Activated CD8-positive, alpha-beta memory T cell treated with anti-CD3 and anti-CD28 coated beads for 24 hours (primary cell): Measurements from ENCODE around the gene DHRS13.

ENCODE experiments used
- DNase-seq: peaks from one replicate; pipeline ENCODE4 v3.0.0-alpha.2; 2020

Gene DHRS13

GRCh38 chr17:28902819-28903545 is at the start of gene DHRS13:
TSS of gene DHRS13 (minus strand) at chr17:28903079. CDS start at chr17:28902944, 135 bp downstream.
- DNase-seq = peak; percentile 96

- DNase-seq = peak; percentile 94
Measured at GRCh38 chr17:28951991-28952975, 49.4 kb upstream of the DHRS13 start.

- peak; percentile 99 for DNase-seq
Measured at GRCh38 chr17:28951428-28951990, 48.6 kb upstream of the DHRS13 start, which contains the start of gene PHF12. TSS of gene PHF12 (minus strand) at chr17:28951518. CDS start at chr17:28950960, 558 bp downstream.

- DNase-seq = no peak
Measured at GRCh38 chr17:28950752-28951427, 48.0 kb upstream of the DHRS13 start.

GRCh38 chr17:28950017-28950751 is 47.3 kb upstream of the DHRS13 start:
- DNase-seq = peak; percentile 81

GRCh38 chr17:28949185-28950016 is 46.5 kb upstream of the DHRS13 start:
- DNase-seq = peak; percentile 87

- DNase-seq = no peak
Measured at GRCh38 chr17:28948873-28949184, 46.0 kb upstream of the DHRS13 start.

GRCh38 chr17:28948342-28948741 is 45.5 kb upstream of the DHRS13 start:
- DNase-seq = no peak

GRCh38 chr17:28947639-28948038 is 44.8 kb upstream of the DHRS13 start:
- no peak for DNase-seq

- DNase-seq = no peak
Measured at GRCh38 chr17:28946239-28946638, 43.4 kb upstream of the DHRS13 start.

- no peak for DNase-seq
Measured at GRCh38 chr17:28944862-28945741, 42.2 kb upstream of the DHRS13 start.

GRCh38 chr17:28944343-28944742 is 41.5 kb upstream of the DHRS13 start:
- no peak for DNase-seq

- DNase-seq = no peak
Measured at GRCh38 chr17:28942925-28943324, 40.0 kb upstream of the DHRS13 start.

- DNase-seq = no peak
Measured at GRCh38 chr17:28941251-28941650, 38.4 kb upstream of the DHRS13 start.

- DNase-seq = no peak
Measured at GRCh38 chr17:28940675-28941074, 37.8 kb upstream of the DHRS13 start.

GRCh38 chr17:28940142-28940541 is 37.3 kb upstream of the DHRS13 start:
- no peak for DNase-seq

- no peak for DNase-seq
Measured at GRCh38 chr17:28938552-28938951, 35.7 kb upstream of the DHRS13 start.

GRCh38 chr17:28937044-28937729 is 34.3 kb upstream of the DHRS13 start:
- no peak for DNase-seq

GRCh38 chr17:28935744-28936460 is 33.0 kb upstream of the DHRS13 start:
- no peak for DNase-seq
